Dermis microvascular lymphatic vessel endothelial cell (primary cell): ENCODE data around the gene RNU7-1. TPM values are rescaled to one million over a fixed set of nuclear protein-coding genes. Genes with fewer than 3 reads are reported as not detected.
"Not testable (repeated sequence)": the region's sequence is repeated elsewhere in the genome, so short reads cannot be mapped to it uniquely, and the experiment has no call there.

Experiments
- DNase-seq, 2 donors: peaks; one replicate each; pipeline versions ENCODE4 v3.0.0 to v3.0.0-alpha.2; 2010; ENCODE audit warnings: low read depth in 2 of 2
- total RNA-seq: library from RNA; depleted of rRNA; stranded (reverse); fragments of >200 nt; gene quantifications from 2 replicates; pipeline ENCODE4 v1.2.1, GENCODE V29; 2014

Gene RNU7-1
- total RNA-seq = not detected in 2 replicates

DNA sequence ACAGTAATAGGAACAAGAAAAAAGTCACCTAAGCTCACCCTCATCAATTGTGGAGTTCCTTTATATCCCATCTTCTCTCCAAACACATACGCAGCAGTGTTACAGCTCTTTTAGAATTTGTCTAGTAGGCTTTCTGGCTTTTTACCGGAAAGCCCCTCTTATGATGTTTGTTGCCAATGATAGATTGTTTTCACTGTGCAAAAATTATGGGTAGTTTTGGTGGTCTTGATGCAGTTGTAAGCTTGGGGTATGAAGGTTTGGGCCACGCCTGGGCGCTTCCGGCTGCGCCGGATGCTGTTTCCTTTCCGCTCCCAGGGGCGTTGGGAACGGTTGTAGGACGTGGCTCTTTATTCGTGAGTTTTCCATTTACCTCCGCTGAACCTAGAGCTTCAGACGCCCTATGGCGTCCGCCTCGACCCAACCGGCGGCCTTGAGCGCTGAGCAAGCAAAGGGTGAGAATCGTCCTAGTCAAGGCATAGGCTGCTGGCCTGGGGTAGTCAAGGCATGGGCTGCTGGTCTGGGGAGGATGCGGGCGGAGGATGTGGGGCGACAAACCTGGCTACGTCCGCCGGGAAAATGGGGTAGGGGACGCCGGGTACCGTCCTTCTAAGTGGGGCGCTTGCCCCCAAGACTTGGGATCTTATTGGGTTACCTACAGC, at the start of gene RNU7-1, which contains the start of gene C12orf57:
RNU7-1 (plus strand) TSS at position 95 of the 659 bp plus-strand sequence.
C12orf57 (plus strand) TSS at position 301 of the 659 bp plus-strand sequence; CDS start at position 401, 100 bp downstream.
- peak; percentile 87 for DNase-seq

- DNase-seq = no peak
Observed at GRCh38 chr12:6894321-6894720, 49.3 kb upstream of the RNU7-1 start.

DNA sequence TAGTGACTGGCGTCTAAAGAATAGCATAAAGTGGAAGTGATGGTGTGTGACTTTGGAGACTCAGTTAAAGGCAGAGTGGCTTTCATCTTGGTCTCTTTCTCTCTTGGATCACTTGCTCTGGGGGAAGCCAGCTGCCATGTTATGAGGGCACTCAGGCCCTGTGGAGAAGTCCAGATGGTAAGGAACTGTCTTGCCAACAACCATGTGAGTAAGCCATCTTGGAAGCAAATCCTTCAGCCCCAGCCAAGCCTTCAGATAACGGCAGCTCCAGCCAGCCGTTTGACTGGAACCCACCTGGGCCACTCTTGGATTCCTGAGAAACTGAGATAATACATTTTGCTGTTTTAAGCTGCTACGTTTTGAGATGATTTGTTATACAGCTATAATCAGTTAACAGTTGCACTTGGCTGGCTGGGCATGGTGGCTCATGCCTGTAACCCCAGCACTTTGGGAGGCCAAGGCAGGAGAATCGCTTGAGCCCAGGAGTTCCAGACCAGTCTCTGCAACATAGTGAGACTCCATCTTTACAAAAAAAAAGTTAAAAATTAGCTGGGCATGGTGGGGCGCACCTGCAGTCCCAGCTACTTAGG, 46.7 kb upstream of the RNU7-1 start:
- no peak for DNase-seq

GRCh38 chr12:6899427-6899826, 44.2 kb upstream of the RNU7-1 start:
- DNase-seq = no peak

DNA sequence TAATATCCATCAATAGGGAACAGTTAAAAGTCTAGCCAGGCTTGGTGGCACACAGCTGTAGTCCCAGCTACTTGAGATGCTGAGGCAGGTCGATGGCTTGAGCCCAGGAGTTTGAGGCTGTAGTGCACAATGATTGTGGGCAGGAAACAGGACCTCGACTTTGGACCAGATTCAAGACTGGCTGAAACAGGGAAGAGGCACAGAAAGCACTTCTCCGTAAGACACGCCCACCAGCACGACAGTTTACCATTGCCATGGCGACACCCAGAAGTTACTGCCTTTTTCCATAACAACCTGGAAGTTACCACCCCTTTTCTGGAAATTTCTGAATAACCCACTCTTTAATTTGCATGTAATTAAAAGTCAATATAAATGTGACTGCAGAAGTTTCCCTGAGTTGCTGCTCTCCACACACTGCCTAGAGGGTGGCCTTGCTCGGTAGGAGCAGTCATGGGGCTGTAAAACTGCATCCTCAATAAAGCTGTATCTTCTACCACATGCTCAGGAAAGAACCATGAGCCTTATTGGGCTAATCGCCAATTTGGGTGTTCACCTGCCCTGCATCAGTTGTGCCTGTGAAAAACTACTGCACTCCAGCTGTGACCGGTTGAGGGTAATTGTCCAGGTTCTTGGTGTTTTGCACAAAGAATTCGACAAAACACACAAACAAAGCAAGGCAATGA, 43.6 kb upstream of the RNU7-1 start:
- peak; percentile 80 to 82 for DNase-seq

DNA sequence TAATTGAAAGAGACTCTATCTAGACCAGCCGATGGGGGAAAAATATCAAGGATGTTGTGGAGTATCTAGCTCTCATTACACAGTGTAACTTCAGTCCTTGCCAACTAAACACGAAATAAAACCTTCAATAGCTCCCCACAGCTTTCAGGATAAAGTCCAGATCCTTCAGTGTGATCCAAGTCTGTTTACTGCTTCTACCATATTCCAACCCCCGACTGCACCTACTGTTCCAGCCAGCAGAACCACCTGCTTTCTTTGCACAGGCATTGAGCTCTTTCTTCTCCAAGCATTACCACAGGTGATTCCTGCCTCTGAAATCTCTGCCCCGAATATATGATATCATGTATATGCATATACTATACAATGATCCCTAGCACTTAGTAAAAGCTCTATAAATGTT, 41.2 kb upstream of the RNU7-1 start:
- no peak for DNase-seq

- DNase-seq = no peak
Observed at GRCh38 chr12:6903722-6904121, 39.9 kb upstream of the RNU7-1 start.

DNA sequence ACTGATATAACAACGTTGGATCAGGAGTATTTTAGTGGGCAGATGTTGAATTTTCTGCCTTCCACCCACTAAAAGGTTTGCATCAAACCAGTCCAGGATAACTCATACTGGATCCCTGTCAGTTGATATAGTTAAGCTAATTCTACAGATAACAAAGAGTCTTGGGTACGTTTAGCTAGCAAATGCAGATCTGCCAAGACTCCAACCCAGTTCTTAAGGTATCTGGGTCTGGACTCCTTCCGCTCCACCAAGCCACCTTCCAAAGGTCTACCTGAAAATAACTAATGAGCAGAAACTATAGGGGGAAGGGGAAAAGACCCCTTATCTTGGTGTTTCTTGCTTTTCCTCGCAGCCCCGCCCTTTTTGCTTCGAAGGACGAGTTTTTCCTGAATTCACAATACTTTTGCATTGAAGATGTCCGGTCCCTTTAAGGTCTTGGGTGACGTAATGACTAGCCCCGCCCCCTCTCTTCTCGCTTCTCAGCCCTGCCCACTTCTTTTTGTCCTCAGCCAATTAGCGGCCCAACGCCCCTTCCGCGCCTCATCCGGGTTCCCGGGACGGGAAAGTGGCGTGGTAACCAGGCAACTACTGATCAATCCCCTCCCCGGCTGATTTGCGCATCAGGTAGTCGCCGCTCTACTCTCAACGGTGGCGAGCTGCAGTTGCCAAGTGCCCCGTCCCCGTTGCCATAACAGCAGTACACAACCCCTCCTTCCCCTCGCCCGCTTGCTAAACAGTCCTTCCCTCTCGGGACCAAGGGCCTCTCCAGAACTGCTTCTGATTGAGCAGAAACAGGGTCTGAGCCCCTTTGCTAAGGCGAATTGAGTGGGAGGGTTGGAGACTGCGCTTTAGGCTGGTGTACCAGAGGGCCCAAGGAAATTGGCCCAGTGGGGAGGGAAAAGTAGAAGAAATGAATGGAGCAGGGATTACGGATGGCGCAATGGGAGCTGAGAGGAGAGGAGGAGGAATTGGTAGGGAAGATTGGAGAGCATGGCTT, 39.0 kb upstream of the RNU7-1 start, which contains the start of gene LRRC23:
LRRC23 (plus strand) TSS at position 543 of the 997 bp plus-strand sequence. CDS start 812 bp downstream, outside the sequence.
- peak; percentile 84 to 94 for DNase-seq

- no peak for DNase-seq
Observed at GRCh38 chr12:6905414-6906040, 38.1 kb upstream of the RNU7-1 start.

DNA sequence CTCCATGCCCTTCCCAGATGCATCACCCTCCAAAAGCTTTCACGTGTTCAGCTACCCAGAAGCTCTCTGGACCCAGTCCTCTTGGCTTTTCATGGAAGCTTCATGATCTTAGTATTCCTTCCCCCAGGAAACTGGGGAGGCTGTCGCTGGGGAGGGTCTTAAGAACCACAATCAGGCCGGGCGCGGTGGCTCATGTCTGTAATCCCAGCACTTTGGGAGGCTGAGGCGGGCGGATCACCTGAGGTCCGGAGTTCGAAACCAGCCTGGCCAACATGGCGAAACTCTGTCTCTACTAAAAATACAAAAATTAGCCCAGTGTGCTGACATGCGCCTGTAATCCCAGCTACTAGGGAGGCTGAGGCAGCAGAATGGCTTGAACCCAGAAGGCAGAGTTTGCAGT, 35.5 kb upstream of the RNU7-1 start:
- DNase-seq = not testable (repeated sequence)

DNA sequence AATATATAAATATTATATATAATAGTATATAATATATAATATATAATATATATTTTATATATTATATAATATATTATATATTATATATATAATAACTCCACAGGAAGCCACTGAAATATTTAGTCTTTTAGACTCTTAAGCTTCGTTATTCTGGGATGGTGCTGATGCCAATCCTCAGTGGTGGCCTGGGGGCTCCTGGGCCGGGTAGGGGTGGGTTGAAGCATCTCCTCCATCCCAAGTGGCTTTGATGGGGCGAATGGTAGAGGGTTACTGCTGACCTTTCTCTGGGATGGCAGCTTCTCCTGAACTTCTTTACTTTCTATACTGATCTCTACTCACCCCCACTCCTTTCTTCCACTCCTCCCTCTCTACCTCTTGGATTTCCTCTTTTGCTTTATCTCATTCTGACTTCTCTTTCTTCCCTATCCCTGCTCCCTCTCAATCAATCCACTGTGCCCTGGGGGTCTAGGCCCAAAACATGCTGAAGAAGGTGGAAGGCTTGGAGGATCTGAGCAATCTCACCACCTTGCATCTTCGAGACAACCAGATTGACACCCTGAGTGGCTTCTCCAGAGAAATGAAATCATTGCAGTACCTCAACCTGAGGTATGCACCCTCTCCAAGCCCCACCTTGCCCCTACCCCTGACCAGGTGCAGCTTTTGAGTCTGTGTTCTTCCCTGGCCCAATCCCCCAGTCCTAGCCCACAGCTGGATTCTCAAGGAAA, 34.0 kb upstream of the RNU7-1 start:
- no peak for DNase-seq

- no peak for DNase-seq
Observed at GRCh38 chr12:6912164-6912935, 31.3 kb upstream of the RNU7-1 start.

DNA sequence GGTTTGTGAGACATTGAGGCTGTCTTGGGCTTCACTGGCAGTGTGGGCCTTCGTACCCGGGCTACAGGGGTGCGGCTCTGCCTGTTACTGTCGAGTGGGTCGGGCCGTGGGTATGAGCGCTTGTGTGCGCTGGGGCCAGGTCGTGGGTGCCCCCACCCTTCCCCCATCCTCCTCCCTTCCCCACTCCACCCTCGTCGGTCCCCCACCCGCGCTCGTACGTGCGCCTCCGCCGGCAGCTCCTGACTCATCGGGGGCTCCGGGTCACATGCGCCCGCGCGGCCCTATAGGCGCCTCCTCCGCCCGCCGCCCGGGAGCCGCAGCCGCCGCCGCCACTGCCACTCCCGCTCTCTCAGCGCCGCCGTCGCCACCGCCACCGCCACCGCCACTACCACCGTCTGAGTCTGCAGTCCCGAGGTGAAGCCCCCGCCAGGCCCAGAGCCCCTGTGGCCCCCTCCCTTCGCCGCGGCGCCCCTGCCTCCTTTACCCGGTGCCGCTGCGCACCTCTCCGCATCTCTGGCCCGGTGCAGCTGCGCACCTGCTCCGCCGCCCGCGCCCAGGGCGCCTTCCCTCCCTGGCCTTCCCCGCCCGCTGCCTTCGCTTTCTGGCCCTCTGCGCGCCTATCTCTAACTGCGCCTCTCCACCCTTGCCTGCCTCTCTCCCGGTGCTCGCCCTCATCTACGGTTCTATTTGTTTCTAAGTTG, 29.2 kb upstream of the RNU7-1 start, which contains the start of gene ENO2:
ENO2 (plus strand) TSS at position 335 of the 701 bp plus-strand sequence. CDS start 1,253 bp downstream, outside the sequence.
- peak in 1 of 2 donors; percentile 61 for DNase-seq

DNA sequence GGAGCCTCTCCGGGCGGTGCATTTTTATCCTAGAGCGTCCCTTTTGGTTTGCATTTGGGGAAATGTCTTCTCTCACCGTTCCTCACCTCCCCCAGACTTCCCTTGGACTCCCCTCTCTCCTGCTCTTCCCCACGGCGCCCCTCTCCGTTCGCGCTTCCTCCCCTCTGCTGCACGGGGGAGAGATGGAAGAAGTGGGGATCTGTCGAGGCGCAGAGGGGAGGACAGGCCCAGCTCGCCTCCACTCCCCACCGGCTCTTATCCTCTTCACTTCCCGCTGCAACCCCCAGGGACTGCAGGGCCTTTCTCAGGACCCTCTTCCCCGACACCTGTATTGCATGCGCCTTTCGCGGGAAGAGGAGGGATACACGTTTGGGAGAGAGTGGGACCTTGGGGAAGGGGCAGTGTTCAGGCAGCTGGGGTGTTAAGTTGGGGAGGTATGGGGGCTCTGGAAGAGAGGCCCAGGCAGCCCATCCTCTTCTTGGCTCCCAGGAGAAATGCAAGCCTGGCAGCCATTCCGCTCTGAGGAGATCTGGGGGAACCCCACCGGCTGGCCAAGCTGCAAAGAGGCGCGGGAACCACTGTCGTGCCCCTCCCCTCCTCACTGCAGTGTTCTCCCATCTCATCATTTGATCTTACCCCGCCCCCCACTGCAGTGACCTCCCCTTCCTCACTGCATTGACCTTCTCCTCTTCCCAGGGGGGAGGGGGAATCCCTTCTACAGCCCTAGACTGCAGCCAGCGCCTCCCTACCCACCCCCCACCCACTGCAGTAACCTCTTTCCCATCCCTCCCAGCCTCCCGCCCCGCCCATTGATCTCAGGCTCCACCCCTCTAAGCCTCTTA, 28.4 kb upstream of the RNU7-1 start:
- DNase-seq = no peak

- no peak for DNase-seq
Observed at GRCh38 chr12:6915789-6916285, 27.8 kb upstream of the RNU7-1 start.

DNA sequence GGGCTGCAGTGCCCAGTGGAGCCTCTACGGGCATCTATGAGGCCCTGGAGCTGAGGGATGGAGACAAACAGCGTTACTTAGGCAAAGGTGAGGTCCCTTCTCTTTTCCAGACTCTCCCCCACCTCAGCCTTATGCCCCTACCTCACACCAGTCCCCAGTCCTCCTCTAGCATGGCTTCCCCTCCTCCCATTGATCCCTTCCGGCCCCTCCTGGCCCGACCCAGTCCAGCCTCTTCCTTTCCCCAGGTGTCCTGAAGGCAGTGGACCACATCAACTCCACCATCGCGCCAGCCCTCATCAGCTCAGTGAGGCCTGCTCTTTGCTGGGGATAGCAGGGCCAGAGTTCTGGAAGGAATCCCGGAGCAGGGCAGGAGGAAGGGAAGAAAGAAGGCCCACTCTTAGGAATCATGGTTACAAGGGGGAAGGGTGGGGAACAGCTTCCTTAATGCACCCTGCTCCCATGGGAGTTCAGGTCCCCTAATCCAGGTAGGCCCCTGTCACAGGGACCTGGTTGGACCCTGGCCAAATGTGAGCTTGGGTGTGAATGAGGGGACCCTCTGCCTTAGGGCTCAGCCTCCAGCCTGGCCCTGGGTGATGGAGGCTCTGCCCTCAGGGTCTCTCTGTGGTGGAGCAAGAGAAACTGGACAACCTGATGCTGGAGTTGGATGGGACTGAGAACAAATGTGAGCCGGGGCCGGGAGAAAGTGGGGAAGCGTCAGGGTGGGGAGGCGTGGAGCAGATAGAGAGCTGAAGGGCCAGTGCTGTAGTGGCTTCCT, 27.0 kb upstream of the RNU7-1 start:
- DNase-seq = no peak
